ENCODE measurements around the gene C10orf143.

Gene C10orf143

GRCh38 chr10:130054021-130054420 lies 56.6 kb downstream of the C10orf143 start:
- no peak for DNase-seq (ENCODE audit: extremely low read depth in 1 of 2, low read depth in 1 of 2)

- DNase-seq (ENCODE audit: extremely low read depth in 1 of 2, low read depth in 1 of 2), result no peak
Measured at GRCh38 chr10:130053561-130053960, 57.1 kb downstream of the C10orf143 start.

DNA sequence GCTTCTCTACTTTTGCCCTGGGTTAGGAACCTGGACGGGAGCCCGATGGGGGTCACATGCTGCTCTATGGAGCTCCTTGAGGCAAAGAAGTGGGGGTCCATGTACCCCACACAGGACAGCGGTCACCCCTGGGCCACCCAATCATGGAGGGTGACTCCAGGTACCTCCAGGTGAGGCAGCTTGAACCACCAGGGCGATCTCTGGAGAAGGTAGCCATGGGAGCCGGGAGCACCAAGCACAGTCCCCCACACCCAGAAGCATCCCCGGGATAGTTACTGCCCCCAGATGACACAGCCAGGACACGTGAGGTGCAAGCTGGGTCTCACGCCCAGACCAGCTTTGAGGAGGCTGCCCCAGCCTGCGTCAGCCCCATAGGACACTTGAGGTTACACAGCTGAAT lies 58.4 kb downstream of the C10orf143 start:
- DNase-seq (ENCODE audit: extremely low read depth in 1 of 2, low read depth in 1 of 2), result no peak

- DNase-seq (ENCODE audit: extremely low read depth in 1 of 2, low read depth in 1 of 2), result no peak
Measured at GRCh38 chr10:130050721-130051120, 59.9 kb downstream of the C10orf143 start.

DNA sequence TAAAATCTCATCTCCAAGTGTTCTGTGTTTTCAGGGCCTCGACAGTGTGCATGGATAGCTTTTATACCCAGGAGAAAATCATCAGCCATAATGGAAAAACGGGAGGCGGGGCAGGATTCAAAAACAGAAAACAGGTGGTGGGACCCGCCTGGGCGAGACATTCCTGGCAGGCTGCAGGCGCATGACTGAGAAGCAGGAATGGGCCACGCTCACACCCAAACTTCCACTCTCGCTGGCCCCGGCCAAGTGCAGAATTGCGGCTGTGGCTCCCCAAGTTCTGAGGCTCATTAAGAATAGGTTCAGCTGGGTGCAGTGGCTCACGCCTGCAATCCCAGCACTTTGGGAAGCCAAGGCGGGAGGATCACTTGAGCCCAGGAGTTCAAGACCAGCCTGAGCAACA lies 60.6 kb downstream of the C10orf143 start:
- no peak for DNase-seq (ENCODE audit: extremely low read depth in 1 of 2, low read depth in 1 of 2)

- no peak for DNase-seq (ENCODE audit: extremely low read depth in 1 of 2, low read depth in 1 of 2)
Measured at GRCh38 chr10:130049244-130049643, 61.4 kb downstream of the C10orf143 start.

- no peak for DNase-seq (ENCODE audit: extremely low read depth in 1 of 2, low read depth in 1 of 2)
Measured at GRCh38 chr10:130048081-130048480, 62.5 kb downstream of the C10orf143 start.

DNA sequence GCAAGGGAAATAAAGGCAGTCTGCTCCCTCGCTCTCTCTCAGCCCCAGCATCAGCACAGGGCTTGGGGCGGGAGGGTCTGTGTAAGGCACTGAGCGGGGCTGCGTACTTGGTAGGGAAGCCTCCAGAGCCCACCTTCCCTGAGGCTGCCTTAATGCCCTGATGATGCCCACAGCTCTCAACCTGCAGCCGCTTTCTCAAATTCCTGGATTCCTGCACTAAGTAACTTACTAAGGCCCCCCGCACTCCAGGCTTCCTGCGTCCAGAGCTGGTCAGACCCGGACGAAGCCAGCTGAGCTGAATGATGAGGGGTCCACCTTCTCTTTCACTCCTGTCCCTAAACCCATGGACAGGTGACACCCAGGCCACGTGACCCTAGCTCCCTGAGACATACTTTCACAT lies 63.3 kb downstream of the C10orf143 start:
- no peak for DNase-seq (ENCODE audit: extremely low read depth in 1 of 2, low read depth in 1 of 2)

DNA sequence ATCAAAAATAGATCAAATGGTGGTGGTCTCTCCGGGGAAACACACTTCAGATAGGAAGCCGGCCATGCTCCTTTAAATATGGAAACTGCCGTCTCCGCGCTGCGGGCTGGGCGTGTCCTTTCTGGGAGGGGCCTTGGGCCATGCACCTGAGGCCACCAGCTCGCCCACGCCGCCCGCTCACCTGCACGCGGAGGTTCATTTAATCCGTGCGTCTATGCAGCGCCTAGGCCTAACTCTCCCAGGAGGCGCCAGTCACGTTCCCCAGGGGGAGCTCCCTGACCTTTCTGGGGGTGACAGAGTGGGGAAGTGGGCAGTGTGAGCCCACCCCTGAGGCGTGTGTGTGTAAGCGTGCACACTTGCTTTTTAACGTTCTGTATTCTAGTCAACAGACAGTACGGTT lies 64.0 kb downstream of the C10orf143 start:
- no peak for DNase-seq (ENCODE audit: extremely low read depth in 1 of 2, low read depth in 1 of 2)

DNA sequence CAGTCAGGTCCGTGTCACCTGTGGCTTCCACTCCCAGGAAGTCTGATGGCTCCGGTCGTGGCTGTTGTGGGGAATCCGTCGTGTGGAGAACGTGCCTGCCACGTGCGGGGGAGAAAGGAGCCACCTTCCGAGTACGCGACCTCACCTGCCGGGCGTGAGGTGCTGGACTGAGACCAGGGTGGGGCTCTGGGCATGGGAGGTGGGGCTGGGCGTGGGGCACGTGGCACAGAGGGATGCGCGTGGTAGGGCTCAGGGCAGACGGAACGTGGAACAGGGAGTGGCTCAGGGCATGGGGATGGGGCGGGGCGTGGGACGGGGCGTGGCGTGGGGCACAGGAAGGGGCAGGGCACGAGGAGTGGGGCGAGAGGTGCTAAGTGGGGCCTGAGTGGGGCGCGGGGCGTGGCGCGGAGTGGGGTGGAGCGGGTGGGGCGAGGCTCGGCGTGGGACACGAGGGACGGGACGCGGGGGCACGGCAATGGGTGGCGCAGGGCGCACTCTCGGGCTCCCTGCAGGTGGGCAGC lies 64.8 kb downstream of the C10orf143 start:
- no peak for DNase-seq (ENCODE audit: extremely low read depth in 1 of 2, low read depth in 1 of 2)

GRCh38 chr10:130045091-130045652 lies 65.5 kb downstream of the C10orf143 start:
- DNase-seq (ENCODE audit: extremely low read depth in 1 of 2, low read depth in 1 of 2), result no peak

GRCh38 chr10:130044067-130045061 lies 66.3 kb downstream of the C10orf143 start:
- DNase-seq (ENCODE audit: extremely low read depth in 1 of 2, low read depth in 1 of 2), result no peak

GRCh38 chr10:130043491-130043890 lies 67.1 kb downstream of the C10orf143 start:
- DNase-seq (ENCODE audit: extremely low read depth in 1 of 2, low read depth in 1 of 2), result no peak

DNA sequence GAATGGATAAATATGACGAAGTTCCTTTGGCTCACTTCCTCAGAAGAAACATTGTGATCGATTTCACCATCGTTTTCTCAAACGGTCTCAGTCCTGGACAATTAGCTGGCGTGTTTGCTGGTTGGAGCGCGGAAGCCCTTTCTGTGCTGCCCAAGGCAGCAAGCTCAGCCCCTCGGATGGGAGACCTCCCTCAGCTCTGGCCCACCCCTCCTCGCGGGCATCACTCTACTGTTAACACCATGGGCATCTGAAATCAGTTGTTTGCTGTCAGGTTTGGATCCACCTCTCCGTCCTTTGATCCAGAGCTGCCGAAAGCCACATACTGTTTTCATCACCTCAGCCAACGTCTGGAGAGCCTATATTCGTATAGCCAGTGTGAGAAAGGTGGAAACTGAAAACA lies 68.2 kb downstream of the C10orf143 start:
- no peak for DNase-seq (ENCODE audit: extremely low read depth in 1 of 2, low read depth in 1 of 2)

- DNase-seq (ENCODE audit: extremely low read depth in 1 of 2, low read depth in 1 of 2), result no peak
Measured at GRCh38 chr10:130041451-130042371, 68.9 kb downstream of the C10orf143 start.

- no peak for DNase-seq (ENCODE audit: extremely low read depth in 1 of 2, low read depth in 1 of 2)
Measured at GRCh38 chr10:130040817-130041330, 69.8 kb downstream of the C10orf143 start.

GRCh38 chr10:130040351-130040750 lies 70.3 kb downstream of the C10orf143 start:
- DNase-seq (ENCODE audit: extremely low read depth in 1 of 2, low read depth in 1 of 2), result no peak

DNA sequence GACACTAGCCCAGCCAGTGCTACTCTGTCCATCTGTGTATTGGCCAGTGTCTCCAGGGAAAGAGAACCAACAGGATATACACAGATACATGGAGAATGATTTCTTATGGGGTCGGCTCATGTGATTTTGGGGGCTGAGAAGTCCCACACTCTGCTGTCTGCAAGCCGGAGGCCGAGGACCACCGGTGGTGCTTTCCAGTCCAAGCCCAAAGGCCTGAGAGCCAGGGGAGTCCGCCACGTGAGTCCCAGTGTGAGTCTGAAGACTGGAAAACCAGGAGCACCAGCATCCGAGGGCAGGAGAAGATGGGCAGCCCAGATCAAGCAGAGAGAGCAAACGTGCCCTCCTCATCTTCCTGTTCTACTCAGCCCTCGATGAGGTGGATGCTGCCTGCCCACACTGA lies 71.5 kb downstream of the C10orf143 start:
- no peak for DNase-seq (ENCODE audit: extremely low read depth in 1 of 2, low read depth in 1 of 2)

- no peak for DNase-seq (ENCODE audit: extremely low read depth in 1 of 2, low read depth in 1 of 2)
Measured at GRCh38 chr10:130038611-130039109, 72.0 kb downstream of the C10orf143 start.

DNA sequence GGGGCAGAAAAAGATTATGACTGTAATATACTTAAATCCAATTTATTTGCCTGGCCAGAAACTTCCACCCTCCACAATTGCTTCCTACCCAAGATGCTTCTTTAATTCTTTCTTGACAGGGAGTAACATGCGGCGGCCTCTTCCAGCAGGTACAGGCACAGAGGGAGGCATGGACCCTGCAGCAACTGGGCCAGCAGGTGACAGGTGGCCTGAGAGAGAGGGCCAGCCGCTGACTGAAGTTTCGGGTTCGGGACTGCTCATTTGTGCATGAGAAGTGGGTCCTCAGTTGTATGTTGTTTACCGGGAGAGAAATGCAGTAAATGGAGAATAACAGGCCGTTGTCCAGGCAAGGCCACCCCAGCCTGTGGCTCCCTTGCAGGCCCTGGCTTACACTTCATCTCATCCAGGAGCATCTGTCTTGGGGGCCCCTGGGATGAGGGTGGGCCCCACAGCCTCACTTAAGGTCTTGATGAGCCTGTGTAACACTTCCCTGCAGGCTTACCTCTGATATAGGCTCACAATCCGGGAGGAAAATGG lies 72.5 kb downstream of the C10orf143 start:
- DNase-seq (ENCODE audit: extremely low read depth in 1 of 2, low read depth in 1 of 2), result no peak

All from activated CD8-positive, alpha-beta memory T cell treated with anti-CD3 and anti-CD28 coated beads for 1 hour (primary cell).